Uterus (tissue), 4 donors: Measurements from ENCODE around the gene MAL. TPM values are rescaled to one million over a fixed set of nuclear protein-coding genes. Genes with fewer than 3 reads are reported as not detected.

Experiments used
- DNase-seq, 2 donors: peaks; one replicate each; pipeline ENCODE4 v3.0.0-alpha.2; 2019 to 2020
- H3K27ac ChIP-seq, 2 donors: fragments of 200-600 bp; sonication (generic); 1 replicate in 1 of 2; 2 replicates in 1 of 2; pipeline ENCODE4 v1.5.1; 2016 to 2018
- H3K27me3 ChIP-seq, 2 donors: fragments of 200-600 bp; sonication (generic); one replicate each; pipeline ENCODE4 v1.5.1; 2018 to 2019; ENCODE audit warnings: control low read depth in 1 of 2
- H3K36me3 ChIP-seq, 2 donors: fragments of 200-600 bp; sonication (generic); one replicate each; pipeline ENCODE4 v1.5.1; 2019; ENCODE audit warnings: control low read depth in 1 of 2
- H3K4me1 ChIP-seq, 2 donors: fragments of 200-600 bp; sonication (generic); one replicate each; pipeline ENCODE4 v1.5.1; 2018 to 2019; ENCODE audit warnings: control low read depth in 1 of 2
- H3K4me3 ChIP-seq, 2 donors: fragments of 200-600 bp; sonication (generic); 1 replicate in 1 of 2; 2 replicates in 1 of 2; pipeline ENCODE4 v1.5.1; 2018 to 2019; ENCODE audit warnings: mild to moderate bottlenecking in 1 of 2
- H3K9me3 ChIP-seq, 2 donors: fragments of 200-600 bp; sonication (generic); one replicate each; pipeline ENCODE4 v1.5.1; 2019; ENCODE audit warnings: control low read depth in 1 of 2
- POLR2A ChIP-seq, 2 donors: fragments of 450-650 bp; IDR thresholded peaks; one replicate each; pipeline ENCODE4 v1.6.1; 2016; ENCODE audit warnings: antibody characterized with exemption in 2 of 2, mild to moderate bottlenecking in 1 of 2, moderate library complexity in 1 of 2
- intact Hi-C: fragments of 100-400 bp; cut with DNase I; formaldehyde crosslinking; loops from one replicate; pipeline ENCODE4 v1.15.1; 2023; ENCODE audit warnings: low total_unique reads
- total RNA-seq, 4 donors: library from RNA; depleted of rRNA in 3 of 4; stranded (reverse); fragments of >200 nt in 3 of 4; gene quantifications; one replicate each; pipeline versions ENCODE4 v1.1.0 to v1.2.4, GENCODE V29; 2014 to 2023
- TF ChIP-seq, protein P1 (sequence below), 4 experiments: fragments of 200-600 bp in 2 of 4; fragments of 450-650 bp in 2 of 4; sonication (generic) in 2 of 4; IDR thresholded peaks; one replicate each; pipeline ENCODE4 v1.5.1; 2016 to 2019; ENCODE audit warnings: antibody characterized with exemption in 4 of 4, mild to moderate bottlenecking in 2 of 4, moderate library complexity in 1 of 4
- donor health status: DM: yes; HTN: yes; CAD: no.

MAL gene
- total RNA-seq, 4 donors from 2014 or later, result 0.29 to 1.7 (median 1.6) TPM; not detected in 1

DNA sequence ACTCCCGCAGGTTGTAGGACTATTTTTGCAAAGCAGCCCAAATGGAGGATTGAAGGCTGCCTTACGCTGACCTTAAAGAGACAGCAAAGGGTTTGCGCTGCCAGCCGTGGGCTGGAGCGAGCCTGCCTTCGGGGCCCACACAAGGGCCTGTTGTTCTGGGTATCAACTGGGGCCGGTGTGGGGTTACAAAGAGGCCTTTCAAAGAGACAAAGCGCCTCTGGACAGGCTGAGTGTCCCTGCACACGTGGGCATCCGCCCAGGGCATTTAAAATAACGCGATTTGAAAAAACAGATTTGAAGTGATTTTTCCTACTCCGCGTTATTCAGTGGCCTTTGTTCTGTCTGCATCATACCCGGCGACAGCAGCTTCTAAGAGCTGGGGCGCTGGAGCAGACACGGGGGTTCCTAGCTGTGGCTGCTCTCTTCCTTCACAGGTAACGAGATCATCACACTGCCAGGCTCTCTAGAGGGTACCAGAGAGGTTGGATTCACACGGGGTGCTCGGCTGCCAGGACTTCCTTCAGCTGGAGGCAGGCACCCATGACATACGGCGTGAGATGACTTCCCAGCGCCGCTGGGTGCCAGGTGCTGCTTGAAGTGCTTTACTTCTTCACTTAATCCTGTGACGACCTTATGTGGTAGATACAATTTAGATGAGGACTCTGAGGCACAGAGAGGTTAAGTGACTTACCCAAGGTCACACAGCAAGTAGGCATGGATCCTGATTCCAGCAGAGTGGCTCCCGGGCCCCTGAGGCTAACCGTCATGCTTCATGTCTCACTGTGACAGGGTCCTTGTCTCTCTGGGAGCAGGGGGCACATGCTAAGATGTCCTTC, 32.2 kb downstream of the MAL start:
- intact Hi-C loops, result no loop called here

DNA sequence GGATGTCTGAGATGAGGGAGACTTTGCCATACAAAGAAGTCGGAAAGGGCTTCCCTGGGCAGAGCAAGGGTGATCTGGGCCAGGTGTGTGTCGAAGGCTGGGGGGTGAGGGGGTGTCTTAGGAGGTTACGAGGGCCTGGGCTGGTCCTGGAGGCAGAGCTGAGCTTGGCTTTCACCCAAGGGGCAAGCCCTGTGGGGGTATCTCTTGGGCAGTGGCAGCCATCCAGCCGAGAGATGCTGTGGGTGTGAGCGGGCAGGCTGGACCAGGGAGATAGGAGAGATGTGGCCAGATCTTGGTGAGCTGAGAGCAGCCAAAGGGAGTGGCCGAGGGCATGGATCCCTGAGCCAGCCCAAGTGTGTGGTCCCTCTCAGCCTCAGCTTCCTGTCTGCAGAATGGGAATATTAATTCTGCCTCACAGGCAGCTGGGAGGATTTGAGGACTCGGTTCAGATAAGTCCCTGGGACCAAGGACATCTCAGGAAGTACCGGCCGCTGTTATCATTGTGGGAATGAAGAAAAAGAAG, 33.0 kb downstream of the MAL start:
- Histone ChIP-seq H3K4me1 (no peaks in the 10 kb centered on the region), H3K9me3 (no peaks in the 10 kb centered on the region), H3K27me3 (no peaks in the 10 kb centered on the region), H3K27ac (no peak overlapping the region), H3K36me3 (no peaks in the 10 kb centered on the region), H3K4me3 (no peak overlapping the region)
- DNase-seq, result no peak
- TF ChIP-seq, protein P1, sequence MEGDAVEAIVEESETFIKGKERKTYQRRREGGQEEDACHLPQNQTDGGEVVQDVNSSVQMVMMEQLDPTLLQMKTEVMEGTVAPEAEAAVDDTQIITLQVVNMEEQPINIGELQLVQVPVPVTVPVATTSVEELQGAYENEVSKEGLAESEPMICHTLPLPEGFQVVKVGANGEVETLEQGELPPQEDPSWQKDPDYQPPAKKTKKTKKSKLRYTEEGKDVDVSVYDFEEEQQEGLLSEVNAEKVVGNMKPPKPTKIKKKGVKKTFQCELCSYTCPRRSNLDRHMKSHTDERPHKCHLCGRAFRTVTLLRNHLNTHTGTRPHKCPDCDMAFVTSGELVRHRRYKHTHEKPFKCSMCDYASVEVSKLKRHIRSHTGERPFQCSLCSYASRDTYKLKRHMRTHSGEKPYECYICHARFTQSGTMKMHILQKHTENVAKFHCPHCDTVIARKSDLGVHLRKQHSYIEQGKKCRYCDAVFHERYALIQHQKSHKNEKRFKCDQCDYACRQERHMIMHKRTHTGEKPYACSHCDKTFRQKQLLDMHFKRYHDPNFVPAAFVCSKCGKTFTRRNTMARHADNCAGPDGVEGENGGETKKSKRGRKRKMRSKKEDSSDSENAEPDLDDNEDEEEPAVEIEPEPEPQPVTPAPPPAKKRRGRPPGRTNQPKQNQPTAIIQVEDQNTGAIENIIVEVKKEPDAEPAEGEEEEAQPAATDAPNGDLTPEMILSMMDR (IDR thresholded peaks at IDR 0.05), result no peak
- no peak for TF ChIP-seq POLR2A (IDR thresholded peaks at IDR 0.05)
- intact Hi-C loops, result no loop called here

More for the DNA sequence above, 32.2 kb downstream of the MAL start:
- Histone ChIP-seq H3K27me3 (no peaks in the 10 kb centered on the region), H3K4me1 (no peaks in the 10 kb centered on the region), H3K9me3 (no peaks in the 10 kb centered on the region), H3K4me3 (no peak overlapping the region), H3K36me3 (no peaks in the 10 kb centered on the region), H3K27ac (no peak overlapping the region)
- TF ChIP-seq POLR2A (IDR thresholded peaks at IDR 0.05), result no peak
- TF ChIP-seq, protein P1 (IDR thresholded peaks at IDR 0.05), result no peak
- DNase-seq, result no peak

DNA sequence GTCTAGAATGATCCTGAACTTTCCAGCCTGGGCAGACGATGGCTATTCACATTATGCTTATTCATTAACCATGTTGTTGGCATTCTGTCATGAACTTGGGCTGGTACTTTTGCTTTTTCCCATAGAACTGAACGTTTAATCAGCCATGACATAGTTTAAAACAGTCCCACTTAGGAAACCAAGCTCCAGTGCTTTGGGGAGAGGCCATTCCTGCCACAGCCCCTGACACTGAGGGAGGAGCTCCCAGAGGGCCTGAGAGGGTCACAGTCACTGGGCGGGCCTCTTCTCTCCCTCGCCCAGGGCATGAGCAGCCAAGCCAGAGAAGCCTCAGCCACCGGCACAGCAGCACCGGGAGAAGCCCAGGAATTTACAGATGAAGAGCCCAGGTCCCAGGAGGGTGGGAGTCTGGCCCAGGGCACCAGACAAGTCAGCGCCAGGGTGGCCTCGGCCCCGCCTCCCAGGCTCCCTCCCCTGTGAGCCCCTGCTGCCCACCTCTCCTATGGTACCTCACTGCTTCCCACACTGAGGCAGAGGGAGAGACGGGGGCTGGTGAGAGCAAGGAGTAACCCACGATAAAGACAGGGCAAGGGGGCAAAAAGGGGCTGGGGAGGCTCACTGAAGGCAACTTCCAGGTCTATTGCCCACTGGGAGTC, 33.6 kb downstream of the MAL start:
- intact Hi-C loops, result no loop called here
- Histone ChIP-seq H3K4me1 (no peaks in the 10 kb centered on the region), H3K36me3 (no peaks in the 10 kb centered on the region), H3K27ac (no peak overlapping the region), H3K9me3 (no peaks in the 10 kb centered on the region), H3K27me3 (no peaks in the 10 kb centered on the region), H3K4me3 (no peak overlapping the region)
- no peak for TF ChIP-seq POLR2A (IDR thresholded peaks at IDR 0.05)
- TF ChIP-seq, protein P1 (IDR thresholded peaks at IDR 0.05), result no peak
- no peak for DNase-seq

DNA sequence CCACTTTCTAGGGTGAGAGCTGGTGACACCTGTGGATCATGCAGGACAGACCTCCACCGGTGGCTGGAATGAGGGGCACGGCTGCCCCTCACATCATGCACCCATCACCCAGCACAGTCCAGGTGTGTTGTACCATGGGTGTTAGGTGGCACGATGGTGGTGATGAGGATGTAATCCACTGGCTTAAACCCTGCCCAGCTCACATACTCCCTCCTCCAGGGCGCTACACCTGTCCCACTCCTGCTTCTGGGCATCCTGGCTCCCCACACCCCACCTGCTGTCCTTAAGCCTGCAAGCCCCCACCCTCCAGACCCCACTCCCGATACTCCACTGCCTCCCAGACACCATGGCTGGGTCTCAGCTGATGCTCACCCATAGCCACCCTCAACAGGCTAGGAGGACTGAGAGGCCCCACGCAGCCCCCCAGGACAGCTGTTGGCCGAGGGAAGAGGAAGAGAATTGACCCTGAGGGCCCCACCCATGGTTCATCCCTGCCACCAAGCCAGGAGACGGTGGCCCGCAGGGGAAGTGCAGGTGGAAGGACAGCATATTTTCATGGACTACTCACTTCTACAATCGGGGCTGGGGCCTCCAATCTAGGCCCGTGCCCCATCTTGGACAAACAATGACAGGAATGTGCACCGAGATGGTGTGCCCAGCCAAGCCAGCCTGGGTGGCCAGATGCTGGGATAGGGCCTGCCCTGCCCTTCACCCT, 34.3 kb downstream of the MAL start:
- DNase-seq, result no peak
- H3K9me3 ChIP-seq, result no peaks in the 10 kb centered on the region
- H3K4me3 ChIP-seq, result no peak overlapping the region
- intact Hi-C loops, result no loop called here
- no peaks in the 10 kb centered on the region for H3K27me3 ChIP-seq
- no peaks in the 10 kb centered on the region for H3K36me3 ChIP-seq
- TF ChIP-seq POLR2A (IDR thresholded peaks at IDR 0.05), result no peak
- TF ChIP-seq, protein P1 (IDR thresholded peaks at IDR 0.05), result no peak
- no peaks in the 10 kb centered on the region for H3K4me1 ChIP-seq
- H3K27ac ChIP-seq, result no peak overlapping the region
